Renal cortical epithelial cell (primary cell): Measurements from ENCODE around the gene IL18R1. TPM values are rescaled to one million over a fixed set of nuclear protein-coding genes. Genes with fewer than 3 reads are reported as not detected.

ENCODE experiments used
- DNase-seq: peaks from one replicate; pipeline ENCODE4 v3.0.0-alpha.2; 2011; ENCODE audit warnings: low read depth
- total RNA-seq: library from RNA; depleted of rRNA; stranded (reverse); fragments of >200 nt; gene quantifications from 2 replicates; pipeline ENCODE4 v1.2.3, GENCODE V29; 2014

Gene IL18R1
- total RNA-seq, 1 donor from 2014 or later = 3.4 TPM

DNA sequence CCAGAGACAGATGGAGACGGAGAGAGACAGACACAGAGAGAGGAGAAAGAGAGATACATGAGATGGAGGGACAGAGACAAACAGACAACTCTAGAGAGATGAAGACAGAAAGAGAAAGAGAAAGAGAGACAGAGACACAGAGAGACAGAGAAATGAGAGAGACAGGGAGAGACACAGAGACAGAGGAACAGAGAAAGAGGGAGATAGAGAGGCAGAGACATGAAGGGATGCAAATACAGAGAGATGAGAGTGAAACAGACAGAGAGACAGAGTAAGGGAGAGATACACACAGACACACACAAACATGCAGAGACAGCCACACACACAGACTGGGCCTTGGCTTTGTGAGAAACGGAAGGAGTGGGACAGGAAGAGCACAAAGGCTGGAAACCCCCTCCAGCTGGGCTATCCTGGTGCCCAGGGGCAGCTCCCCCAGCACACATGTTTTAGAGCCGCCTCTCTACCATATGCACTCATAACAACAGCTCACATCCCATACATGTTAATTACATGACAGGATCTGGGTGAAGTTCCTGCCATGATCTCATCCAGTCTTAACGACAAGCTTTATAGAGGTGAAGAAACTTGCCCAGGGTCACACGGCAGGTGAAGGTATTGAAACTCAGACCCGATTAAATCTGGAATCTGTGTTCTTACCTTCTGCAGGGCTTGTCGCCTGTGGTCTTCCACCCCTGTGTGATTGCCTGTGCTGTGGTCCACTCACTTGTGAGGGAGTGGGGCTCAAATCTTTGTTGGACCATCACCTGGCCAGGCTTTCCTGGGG, 32.4 kb downstream of the IL18R1 start:
- no peak for DNase-seq

DNA sequence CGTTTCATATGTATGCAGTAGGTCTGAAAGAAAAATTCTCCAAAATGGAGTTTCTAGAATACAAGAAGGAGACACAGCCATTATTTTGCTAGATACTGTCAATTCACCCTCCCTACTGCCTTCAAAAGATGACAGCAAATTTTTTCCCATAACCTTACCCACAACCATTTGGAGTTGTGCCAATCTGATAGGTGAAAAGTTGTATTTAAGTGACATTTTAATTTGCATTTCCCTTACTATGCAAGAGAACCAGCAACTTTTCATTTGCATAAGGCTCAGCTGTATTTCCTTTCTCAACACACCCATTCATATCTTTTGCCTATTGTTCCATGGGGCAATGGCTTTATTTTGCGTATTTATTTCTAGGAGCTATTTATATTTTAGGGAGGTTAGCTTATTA, 36.0 kb downstream of the IL18R1 start:
- DNase-seq = peak; percentile 7

DNA sequence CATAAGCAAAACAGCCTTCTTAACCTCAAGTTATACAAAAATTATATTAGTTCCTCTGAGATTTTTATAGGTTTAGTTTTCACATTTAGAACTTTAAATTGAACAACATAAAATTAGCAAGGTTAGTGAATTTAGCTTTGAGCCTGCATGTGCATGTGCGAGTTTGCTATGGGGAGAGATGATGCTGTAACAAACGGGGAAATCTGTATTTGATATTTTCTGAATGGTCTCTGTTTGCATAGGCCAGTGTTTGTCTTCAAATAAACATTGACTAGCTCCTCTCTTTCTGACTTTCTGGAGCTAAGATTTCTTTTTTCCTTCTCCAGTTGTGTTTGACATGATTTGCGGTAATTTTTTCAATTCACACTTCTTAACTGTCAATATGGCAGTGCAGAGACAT, 36.5 kb downstream of the IL18R1 start:
- DNase-seq = no peak

DNA sequence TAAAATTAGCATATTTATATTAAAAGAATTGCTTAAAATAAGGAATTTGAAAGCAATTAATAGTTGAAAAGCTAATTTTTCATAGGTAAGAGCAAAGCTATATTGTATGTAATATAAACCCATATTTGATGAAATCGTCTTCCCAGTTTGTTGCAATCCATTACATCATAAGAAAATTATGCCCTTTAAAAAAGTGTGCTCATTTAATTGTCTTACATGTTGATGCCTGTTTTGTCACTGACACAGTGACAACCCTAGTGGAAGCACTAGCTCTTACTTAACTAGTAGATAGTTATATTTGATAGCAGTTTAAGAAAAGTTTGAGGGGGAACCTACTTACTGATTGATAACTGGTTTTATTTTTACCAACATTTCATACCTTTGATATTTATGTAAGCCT, 37.3 kb downstream of the IL18R1 start:
- no peak for DNase-seq

DNA sequence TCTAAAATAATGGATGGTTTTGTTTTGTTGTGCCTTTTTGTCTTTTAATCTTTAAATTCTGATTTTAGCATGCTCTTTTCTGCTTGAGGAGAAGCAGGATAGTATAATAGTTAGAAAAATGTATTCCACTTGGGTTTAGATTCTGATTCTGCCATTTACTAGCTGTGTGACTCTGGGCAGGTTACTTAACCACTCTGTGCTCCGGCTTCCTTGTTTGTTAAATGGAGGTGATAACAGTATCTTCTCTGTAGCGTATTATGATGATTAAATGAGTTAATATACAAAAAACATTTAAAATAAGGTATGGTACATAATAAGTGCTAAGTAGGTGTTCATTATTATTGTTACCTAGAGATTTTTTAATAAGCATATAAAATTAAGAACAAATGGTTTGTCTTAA, 40.4 kb downstream of the IL18R1 start:
- DNase-seq = no peak

DNA sequence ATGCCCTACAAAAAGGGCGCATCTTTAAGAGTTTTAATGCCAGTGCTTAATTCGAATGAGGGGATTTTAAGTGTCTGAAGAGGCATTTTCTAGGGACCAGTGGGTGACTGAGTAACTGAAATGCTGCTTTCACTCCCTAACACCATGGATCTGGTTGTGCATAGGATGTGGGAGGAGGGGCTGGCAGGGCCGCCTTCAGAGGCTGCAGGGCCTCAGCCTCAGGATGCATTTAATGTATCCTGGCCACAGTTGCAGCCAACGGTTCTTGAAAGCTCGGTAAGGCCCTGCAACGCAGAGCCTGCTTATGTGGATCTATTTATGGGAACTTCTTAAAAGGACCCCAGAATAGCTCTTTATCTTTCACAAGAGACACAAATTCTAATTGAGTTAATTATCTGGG, 41.6 kb downstream of the IL18R1 start:
- DNase-seq = no peak

DNA sequence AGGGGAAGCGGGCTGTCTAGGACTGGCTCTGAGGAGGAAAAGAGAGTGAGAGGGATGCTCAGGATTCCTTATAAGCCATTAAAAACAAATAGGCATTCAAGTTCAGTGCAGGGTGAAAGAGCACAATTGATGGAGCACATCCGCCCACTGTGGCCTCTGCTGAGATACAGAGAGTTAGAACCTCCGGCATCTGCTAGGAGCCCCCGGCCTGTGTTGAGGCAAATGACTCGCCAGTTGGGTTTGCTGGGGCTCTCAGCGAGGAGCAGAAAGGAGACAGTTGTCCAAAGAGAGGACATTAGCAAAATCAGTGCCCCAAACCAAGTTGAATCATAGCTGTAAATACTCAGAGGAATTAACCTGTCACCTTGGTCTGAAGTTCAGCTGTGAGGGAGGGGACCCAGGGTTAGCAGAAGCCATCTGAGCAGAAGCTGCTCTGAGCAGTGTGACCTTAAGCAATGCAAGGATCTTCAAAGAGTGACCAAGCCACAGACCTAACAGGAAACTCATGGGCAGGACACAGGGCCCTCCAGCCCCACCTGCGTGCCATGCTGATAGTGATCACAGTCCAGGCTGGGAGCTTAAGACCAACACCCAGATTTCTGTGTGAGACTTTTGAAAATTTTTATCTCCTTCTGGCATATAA, 44.0 kb downstream of the IL18R1 start:
- DNase-seq = no peak

DNA sequence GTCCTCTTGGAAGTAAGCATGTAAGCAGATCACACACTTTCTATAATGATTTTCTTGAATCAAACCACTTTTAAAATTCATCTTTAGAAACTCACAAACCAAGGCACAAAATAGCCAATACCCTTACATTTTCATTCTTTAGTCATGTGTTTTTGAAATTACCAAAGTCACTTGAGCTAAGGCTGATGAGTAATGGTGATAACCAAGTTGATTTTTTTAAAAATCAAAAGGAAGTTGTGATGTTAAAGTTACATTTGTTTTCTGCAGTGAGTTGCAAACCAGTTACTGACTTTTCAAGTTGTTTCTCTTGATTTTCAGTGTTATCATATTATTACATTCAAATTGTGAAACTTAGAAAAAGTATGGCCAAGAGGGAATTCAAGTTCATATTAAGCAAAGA, 45.9 kb downstream of the IL18R1 start:
- DNase-seq = no peak

DNA sequence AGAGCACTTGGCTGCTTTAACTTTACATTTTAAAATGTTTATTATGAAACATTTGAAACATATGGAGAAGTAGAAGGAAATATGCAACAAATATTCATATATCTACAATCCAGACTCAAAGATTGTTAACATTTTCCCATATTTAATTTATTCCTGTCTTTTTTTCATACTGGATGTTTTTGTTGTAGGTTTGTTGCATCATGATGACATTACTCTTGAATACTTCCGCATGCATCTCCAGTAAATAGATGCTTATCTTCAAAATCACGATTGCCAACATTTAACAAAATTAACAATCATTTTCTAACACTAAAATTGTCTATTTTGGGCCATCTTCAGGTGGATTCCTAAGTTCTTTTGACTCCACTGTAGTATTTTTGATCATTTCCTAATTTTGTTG, 46.3 kb downstream of the IL18R1 start:
- no peak for DNase-seq

DNA sequence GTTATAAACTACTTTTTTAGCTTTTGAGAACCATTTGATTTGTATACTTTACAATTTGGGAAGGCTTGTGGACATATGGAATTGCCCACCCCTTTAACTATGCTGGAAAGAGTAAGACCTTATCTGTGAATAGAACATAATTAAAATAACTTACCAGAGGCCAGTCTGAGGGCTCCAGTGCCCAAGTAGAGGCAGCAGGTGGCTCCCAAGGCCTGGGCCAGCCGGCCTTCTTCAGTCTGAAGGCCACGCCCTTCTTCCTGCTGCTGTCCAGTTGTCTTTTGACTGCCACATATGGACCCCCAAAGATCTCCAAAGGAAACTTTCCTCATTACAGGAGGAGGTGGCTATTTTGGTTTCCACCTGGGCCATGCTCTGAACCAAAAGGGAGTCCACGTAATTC, 55.4 kb downstream of the IL18R1 start:
- DNase-seq = no peak

DNA sequence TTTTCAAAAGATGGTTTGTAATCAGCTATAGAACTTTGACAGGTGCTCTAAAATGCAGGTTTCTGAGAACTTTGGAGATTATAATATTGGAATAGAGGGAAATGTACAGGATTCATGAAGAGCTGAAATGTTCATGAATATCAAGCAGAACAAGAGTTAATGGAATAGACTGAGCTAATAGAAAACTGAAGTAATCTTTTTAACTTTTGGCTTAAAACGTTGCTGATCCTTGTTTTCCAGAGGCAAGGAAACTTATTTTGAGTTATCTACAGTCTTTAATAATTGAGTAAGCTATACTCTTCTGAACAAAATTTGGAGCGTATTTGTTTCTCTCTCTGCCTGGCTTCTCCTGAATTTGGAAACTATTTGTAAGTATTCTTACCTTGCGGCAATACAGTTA, 56.6 kb downstream of the IL18R1 start:
- DNase-seq = no peak

DNA sequence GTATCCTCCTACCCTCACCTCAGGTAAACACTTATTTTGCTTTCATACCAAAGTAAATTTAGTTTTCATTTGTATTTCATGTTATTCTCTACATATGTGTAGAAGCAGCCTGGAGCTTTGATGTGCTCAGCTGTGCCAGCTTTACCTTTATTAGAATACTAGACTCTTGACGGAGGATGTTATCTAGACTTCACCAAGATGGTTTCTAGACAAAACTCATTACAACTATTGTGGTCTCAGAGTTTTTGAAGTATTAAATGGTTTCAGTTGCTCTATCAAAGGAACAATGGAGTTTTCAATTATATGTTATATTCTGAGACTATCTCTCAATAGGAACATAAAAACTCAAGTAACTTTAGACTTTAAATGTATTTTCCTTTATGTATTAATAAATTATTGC, 62.4 kb downstream of the IL18R1 start:
- no peak for DNase-seq

DNA sequence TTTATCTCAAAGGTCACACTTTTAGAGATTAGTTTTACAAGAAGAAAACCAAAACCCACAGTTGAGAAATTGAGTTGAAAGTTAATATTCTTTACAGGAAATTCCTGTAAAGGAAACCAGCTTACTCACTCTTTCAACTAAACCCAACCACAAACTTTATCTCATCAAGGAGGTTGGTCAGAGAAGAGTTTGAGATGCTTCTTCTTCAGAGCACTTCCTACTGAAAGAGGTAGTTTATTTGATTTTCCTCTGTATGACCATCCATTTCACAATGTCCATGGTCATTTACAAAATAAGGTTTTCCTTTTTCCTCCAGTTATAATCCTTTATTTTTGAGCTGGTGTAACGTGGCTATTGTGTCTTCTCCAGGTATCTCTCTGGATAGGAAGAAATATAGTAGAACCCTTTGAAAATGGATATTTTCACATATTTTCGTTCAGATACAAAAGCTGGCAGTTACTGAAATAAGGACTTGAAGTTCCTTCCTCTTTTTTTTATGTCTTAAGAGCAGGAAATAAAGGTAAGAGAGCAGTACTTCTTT, 62.9 kb downstream of the IL18R1 start:
- DNase-seq = peak; percentile 57

DNA sequence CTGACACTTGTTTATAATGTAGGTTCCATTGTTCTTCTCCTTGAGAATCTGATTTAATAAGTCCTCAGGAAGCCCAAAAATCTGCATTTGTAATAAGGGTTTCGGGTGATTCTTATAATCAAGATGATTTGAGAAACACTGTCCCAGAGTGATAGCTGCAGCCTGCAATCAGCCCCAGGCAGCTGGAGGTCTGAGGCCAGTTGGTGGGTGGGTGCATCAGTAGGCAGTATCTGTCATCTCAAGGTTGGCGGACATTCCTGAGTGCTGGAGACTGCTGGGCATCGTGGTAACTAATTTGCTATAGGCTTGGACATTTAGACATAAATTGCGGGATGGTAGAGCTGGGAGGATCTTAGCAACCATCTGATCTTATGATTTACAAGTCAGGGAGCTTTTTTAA, 64.7 kb downstream of the IL18R1 start:
- DNase-seq = no peak

DNA sequence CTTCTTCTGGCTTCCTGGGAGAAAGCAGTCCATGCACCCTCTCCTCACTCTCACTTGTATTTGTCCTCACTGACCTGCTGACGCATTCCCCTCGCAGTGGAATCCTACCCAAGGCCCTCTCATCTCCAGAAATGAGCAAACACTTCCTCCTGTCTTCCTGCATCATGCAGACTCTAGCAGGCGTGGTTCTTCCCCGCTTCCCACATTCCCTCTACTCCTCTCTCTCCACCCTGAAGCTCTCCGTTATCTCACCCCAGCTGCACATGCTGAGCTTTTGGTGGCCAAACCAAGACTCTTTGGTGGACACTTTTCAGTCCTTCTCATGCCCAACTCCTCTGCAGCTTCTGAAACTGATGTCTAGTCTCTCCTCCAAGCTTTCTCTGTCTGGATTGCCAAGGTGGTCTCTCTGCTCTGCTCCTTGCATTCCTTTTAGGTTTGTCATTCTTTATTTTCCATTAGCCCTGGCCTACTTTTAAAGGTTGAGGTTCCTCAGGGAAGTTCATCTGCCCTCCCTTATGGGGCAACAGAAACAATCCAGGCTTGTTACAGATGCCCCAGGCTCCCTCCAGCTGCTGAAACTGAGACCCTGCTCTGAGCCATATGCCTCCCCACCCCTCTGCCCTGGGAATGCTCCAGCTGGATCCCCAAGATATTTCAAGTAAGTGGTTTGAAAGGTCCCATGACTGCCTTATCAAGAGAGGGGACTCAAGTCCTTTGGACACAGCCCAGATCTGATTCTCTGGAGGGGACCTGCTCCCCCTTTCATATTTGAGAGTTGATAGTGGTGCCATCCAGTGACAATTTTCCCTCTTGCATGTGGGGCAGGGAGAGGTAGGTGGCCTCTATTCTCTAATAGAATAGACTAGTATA, 66.5 kb downstream of the IL18R1 start:
- DNase-seq = no peak

DNA sequence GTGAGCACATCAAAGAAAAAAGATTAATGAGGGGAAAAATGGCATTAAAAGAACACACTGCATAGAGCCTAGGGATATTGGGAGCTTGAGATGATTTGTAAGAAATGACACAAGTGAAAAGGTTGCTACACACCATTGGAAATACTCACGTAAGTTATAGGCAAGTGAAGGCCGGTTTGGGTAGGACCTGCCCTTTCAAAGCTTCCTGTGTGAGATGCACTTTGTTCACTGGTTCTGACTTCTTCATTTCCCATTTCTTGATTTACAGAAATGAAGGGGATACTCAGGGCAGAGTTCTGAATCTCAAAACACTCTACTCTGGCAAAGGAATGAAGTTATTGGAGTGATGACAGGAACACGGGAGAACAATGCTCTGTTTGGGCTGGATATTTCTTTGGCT, 67.3 kb downstream of the IL18R1 start, which contains the start of gene IL18RAP:
IL18RAP (plus strand) TSS at position 251 of the 400 bp plus-strand sequence; CDS start at position 369, 118 bp downstream.
- DNase-seq = no peak

DNA sequence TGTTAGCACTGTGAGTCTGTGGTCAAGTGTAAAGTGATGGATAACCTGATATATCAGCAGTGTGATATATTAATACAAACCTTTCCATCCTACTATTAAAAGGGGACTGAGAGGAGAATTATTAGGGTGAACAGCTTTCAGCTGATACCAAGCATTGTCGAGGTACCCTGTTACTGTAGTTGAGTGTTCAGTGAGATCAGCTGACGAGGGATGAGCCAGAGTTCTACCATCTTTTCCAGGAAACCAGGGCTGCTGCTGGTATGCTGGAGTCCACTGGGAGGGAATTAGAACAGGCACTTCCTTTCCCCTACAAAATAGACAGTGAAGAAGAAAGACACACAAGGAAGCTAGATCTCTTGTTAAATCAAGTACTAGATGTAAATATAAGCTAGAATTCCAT, 67.8 kb downstream of the IL18R1 start:
- no peak for DNase-seq

DNA sequence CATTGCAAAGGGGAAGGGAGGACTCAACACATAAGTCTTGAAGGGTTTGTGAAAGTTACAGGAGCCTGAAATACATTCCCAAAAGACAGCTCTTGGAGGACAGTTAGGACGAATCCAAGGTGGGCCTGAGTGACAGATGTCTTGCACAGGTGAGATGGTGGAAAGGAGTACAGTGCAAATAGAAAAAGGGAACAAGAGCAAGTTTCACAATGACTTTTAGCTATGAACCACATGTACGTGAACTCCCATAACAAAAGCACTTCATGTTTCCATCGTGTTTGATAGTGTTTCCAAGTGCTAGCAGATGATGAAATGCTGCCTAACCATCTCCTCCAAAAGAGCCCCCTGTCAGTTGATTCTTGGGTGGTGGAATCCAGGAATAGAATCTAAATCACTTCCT, 69.2 kb downstream of the IL18R1 start:
- DNase-seq = no peak

DNA sequence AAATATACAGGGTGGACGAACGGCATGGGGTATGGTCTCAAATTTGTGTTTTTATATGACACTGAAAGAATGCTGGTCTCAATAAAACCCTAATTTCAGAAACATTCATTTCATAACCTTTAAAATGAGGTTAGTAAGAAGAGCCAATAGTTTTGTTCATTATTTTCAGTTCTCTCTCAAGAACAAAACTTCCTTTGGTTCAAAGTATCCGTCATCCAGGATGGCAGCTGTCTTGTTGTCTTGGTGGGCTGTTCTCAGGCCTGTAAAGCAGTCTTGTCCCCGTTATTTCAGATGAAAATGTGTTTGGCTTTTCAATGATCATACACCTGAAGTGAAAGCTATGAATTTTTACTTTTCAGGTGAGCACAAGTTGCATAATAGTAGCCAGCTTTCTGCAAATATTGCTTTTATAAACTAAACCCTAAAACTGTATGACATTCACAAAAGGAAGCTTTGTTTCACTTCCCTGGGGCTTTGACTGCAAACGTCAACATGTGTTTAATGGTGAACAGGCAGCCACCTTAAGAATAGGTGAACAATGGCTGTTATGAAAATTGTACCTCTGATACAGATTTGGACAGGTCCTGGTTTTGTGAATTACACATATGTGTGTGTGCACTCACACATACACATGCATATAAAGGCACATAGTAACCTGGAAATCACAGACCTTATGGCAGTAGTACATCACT, 70.0 kb downstream of the IL18R1 start:
- DNase-seq = no peak

DNA sequence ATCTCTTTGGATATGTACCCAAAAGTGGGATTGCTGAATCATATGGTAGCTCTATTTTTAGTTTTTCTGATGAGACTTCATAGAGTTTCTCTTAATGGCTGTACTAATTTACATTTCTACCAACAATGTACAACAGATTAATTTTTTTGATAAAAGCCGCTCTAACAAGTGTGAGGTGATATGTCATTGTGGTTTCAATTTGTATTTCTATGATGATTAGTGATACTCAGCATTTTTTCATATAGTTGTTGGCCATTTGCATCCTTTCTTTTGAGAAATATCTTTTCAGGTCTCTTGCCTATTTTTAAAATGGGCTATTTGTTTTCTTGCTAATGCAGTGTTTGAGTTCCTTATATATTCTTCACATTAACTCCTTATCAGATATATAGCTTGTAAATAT, 71.7 kb downstream of the IL18R1 start:
- no peak for DNase-seq

DNA sequence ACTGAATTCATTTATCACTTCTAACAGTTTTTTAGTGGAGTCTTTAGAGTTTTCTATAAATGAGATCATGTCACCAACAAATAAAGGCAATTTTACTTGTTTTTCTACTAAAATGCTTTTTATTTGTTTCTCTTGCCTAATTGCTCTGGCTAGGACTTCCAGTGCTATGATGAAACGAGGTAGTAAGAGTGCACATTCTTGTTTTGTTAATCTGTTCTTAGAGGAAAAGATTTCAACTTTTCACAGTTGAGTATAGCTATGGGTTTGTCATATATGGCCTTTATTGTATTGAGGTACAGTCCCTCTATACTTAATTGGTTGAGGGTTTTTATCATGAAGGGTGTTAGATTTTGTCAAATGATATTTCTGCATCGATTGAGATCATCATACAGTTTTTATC, 73.0 kb downstream of the IL18R1 start:
- DNase-seq = no peak

DNA sequence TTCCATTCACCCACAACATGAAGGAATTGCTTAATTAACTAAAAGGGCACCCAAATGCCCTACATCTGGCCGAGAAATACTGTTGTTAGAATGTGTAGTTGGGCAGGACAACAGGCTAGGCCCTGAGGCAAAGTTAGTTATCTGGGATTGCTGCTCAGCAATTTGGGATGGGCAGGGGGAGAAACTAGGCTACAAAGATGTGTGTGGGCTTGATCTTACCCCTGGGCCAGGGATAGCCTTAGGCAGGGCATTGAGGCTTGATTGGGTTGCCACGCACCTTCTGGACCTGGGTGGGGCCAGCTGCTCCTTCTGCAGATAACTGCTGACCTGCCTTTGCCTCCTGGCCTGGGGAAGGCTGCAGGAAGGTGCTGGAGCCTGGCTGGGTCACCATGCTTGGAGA, 76.8 kb downstream of the IL18R1 start:
- no peak for DNase-seq
